MM.1S (cell line): ENCODE data around the gene PPP2R5C.

ENCODE experiments used
- DNase-seq: peaks from one replicate; pipeline ENCODE4 v3.0.0-alpha.2; 2015
- H2AFZ ChIP-seq: fragments of 300-600 bp; sonication (generic); 2 replicates; pipeline ENCODE4 v1.6.0; 2016; ENCODE audit warnings: antibody characterized with exemption, low read length
- H3F3A ChIP-seq: fragments of 300-600 bp; sonication (generic); 2 replicates; pipeline ENCODE4 v1.6.1; 2016; ENCODE audit warnings: mild to moderate bottlenecking, antibody characterized with exemption, low read length, moderate library complexity, mixed read lengths; ENCODE audit not compliant: insufficient read depth
- H3K27ac ChIP-seq: fragments of 300-600 bp; sonication (generic); 2 replicates; pipeline ENCODE4 v1.5.1; 2016; ENCODE audit warnings: mild to moderate bottlenecking, low read length
- H3K27me3 ChIP-seq: fragments of 300-600 bp; sonication (generic); replicated peaks from 2 replicates; pipeline ENCODE4 v1.6.0; 2016; ENCODE audit warnings: low read length; ENCODE audit not compliant: insufficient read depth
- H3K36me3 ChIP-seq: fragments of 300-600 bp; sonication (generic); replicated peaks from 2 replicates; pipeline ENCODE4 v1.6.1; 2016; ENCODE audit warnings: mild to moderate bottlenecking, low read length, mixed read lengths; ENCODE audit not compliant: insufficient read depth
- H3K4me1 ChIP-seq: fragments of 300-600 bp; sonication (generic); 2 replicates; pipeline ENCODE4 v1.6.1; 2016; ENCODE audit warnings: low read length, mixed read lengths
- H3K4me2 ChIP-seq: fragments of 300-600 bp; sonication (generic); 2 replicates; pipeline ENCODE4 v1.6.0; 2016; ENCODE audit warnings: low read depth, low read length
- H3K4me3 ChIP-seq: fragments of 300-600 bp; sonication (generic); 2 replicates; pipeline ENCODE4 v1.5.1; 2016; ENCODE audit warnings: low read length, mixed read lengths
- H3K79me2 ChIP-seq: fragments of 300-600 bp; sonication (generic); 2 replicates; pipeline ENCODE4 v1.6.1; 2016; ENCODE audit warnings: mixed run types, low read length, mixed read lengths
- H3K9ac ChIP-seq: fragments of 300-600 bp; sonication (generic); 2 replicates; pipeline ENCODE4 v1.6.1; 2016; ENCODE audit warnings: low read length, mixed read lengths
- H3K9me2 ChIP-seq: fragments of 300-600 bp; sonication (generic); replicated peaks from 2 replicates; pipeline ENCODE4 v1.6.1; 2016; ENCODE audit warnings: mild to moderate bottlenecking, low read length, mixed read lengths; ENCODE audit not compliant: insufficient read depth
- H3K9me3 ChIP-seq: fragments of 300-600 bp; sonication (generic); replicated peaks from 2 replicates; pipeline ENCODE4 v1.6.1; 2016; ENCODE audit warnings: mild to moderate bottlenecking, low read length, mixed read lengths; ENCODE audit not compliant: insufficient read depth
- H4K20me1 ChIP-seq: fragments of 300-600 bp; sonication (generic); 2 replicates; pipeline ENCODE4 v1.6.1; 2016; ENCODE audit warnings: mild to moderate bottlenecking, low read length, moderate library complexity, mixed read lengths; ENCODE audit not compliant: insufficient read depth
- CTCF ChIP-seq: fragments of 300-600 bp; sonication (generic); IDR thresholded peaks from 2 replicates; pipeline ENCODE4 v1.5.1; 2016; ENCODE audit warnings: antibody characterized with exemption, low read length, mixed read lengths
- EZH2 ChIP-seq: fragments of 300-600 bp; sonication (generic); optimal IDR thresholded peaks from 2 replicates; pipeline ENCODE3; 2017; ENCODE audit warnings: low read depth, mild to moderate bottlenecking, antibody characterized with exemption, low read length, mixed read lengths
- EZH2phosphoT487 ChIP-seq: fragments of 300-600 bp; sonication (generic); IDR thresholded peaks from 2 replicates; pipeline ENCODE4 v1.6.1; 2018; ENCODE audit warnings: antibody characterized with exemption, low read length

The PPP2R5C gene

GRCh38 chr14:101947904-101948665 lies 186.6 kb downstream of the PPP2R5C start:
- Histone ChIP-seq H2AFZ (peak overlapping the region; percentile 56), H3K27ac (peak overlapping the region; percentile 89), H3F3A (peaks cover 4% of the 10 kb centered on the region; the same call in 1 of the 2 replicates), H3K27me3 (no peaks in the 10 kb centered on the region), H3K9ac (peak overlapping the region; percentile 98), H3K4me3 (peak overlapping the region; percentile 93), H3K79me2 (peaks cover 8% of the 10 kb centered on the region; the same call in 1 of the 2 replicates), H4K20me1 (no peaks in the 10 kb centered on the region), H3K4me2 (peak overlapping the region; percentile 95), H3K9me3 (no peaks in the 10 kb centered on the region), H3K4me1 (no peaks in the 10 kb centered on the region), H3K36me3 (no peaks in the 10 kb centered on the region), H3K9me2 (no peaks in the 10 kb centered on the region)
- TF ChIP-seq EZH2phosphoT487 (no peak), EZH2 (no peak), CTCF (no peak)
- DNase-seq = peak; percentile 98

DNA sequence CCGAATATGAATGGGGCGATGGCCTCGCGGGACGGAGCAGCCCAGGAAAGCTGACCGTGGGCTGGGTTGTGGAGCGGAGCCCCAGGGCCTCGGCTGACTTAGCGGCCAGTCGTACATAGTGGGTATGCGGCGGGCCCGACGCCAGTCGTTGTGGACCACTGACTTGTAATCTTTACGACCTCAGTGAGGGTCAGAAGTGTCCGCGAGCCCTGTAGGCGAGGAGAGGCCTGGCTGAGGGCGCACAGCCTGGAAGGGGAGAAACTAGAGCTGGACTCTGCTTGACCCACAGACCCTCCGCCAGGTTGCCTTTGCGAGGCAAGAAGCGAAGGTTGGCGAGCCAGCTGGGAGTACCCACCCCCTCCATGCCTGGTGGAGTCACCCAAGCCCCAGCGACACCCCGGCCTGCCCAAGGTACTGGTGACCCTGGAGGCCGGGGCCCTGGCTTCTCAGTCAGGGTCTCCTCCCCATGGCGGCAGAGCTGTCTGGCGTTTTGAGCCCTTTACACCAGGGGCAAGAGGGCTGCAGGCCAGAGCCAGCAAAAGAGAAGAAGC lies 187.2 kb downstream of the PPP2R5C start:
- no peaks in the 10 kb centered on the region for H4K20me1 ChIP-seq
- H3K4me3 ChIP-seq = peak overlapping the region; percentile 91
- peaks cover 8% of the 10 kb centered on the region; the same call in 1 of the 2 replicates for H3K79me2 ChIP-seq
- TF ChIP-seq EZH2 (no peak), CTCF (no peak), EZH2phosphoT487 (no peak)
- H3K9me3 ChIP-seq = no peaks in the 10 kb centered on the region
- peak overlapping the region; percentile 95 for H3K4me2 ChIP-seq
- H3K36me3 ChIP-seq = no peaks in the 10 kb centered on the region
- no peaks in the 10 kb centered on the region for H3K4me1 ChIP-seq
- no peaks in the 10 kb centered on the region for H3K27me3 ChIP-seq
- H2AFZ ChIP-seq = peak overlapping the region; percentile 56
- peak overlapping the region; percentile 98 for H3K9ac ChIP-seq
- no peaks in the 10 kb centered on the region for H3K9me2 ChIP-seq
- H3F3A ChIP-seq = peaks cover 4% of the 10 kb centered on the region; the same call in 1 of the 2 replicates
- peak overlapping the region; percentile 89 for H3K27ac ChIP-seq
- no peak for DNase-seq

DNA sequence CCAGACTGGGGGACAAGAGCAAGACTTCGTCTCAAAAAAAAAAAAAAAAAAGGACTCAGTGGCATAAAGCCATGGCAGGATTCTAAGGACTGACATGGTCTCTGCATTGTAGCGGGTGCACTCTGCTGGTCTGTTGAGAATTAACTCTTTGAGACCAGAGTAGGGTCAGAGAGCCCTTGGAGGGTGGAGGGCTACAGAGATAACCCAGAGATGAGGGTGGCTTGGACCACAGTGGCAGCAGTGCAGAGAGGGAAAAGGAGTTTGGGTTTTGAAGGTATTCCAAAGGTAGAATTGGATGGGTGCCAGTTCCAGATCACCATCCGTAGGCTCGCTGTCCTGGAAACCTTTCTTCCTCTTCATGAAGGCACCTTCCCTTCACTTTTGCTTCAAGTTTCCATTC lies 188.6 kb downstream of the PPP2R5C start:
- Histone ChIP-seq H3K9me2 (no peaks in the 10 kb centered on the region), H2AFZ (no peak overlapping the region), H4K20me1 (no peaks in the 10 kb centered on the region), H3K27me3 (no peaks in the 10 kb centered on the region), H3K9ac (no peak overlapping the region), H3K27ac (no peak overlapping the region), H3K4me3 (no peak overlapping the region), H3K36me3 (no peaks in the 10 kb centered on the region), H3F3A (peaks cover 4% of the 10 kb centered on the region; the same call in 1 of the 2 replicates), H3K9me3 (no peaks in the 10 kb centered on the region), H3K79me2 (peaks cover 8% of the 10 kb centered on the region; the same call in 1 of the 2 replicates), H3K4me2 (no peak overlapping the region), H3K4me1 (no peaks in the 10 kb centered on the region)
- TF ChIP-seq EZH2 = no peak
- no peak for TF ChIP-seq CTCF
- TF ChIP-seq EZH2phosphoT487 = no peak
- no peak for DNase-seq
